M059J (cell line): ENCODE results near the gene FSD1L. TPM values are rescaled to one million over a fixed set of nuclear protein-coding genes. Genes with fewer than 3 reads are reported as not detected.
A peak's percentile ranks its signal among the peaks of the same experiment; 100 is the strongest.

Experiments
- DNase-seq: peaks from one replicate; pipeline ENCODE4 v3.0.0-alpha.2; 2012; ENCODE audit warnings: low read depth
- total RNA-seq: library from RNA; depleted of rRNA; stranded (reverse); fragments of >200 nt; shearing (Covaris generic); gene quantifications from 2 replicates; pipeline ENCODE4 v1.2.3, GENCODE V29; 2014

The FSD1L gene
- total RNA-seq, 1 experiment from 2014 or later: 1.1 TPM

DNA sequence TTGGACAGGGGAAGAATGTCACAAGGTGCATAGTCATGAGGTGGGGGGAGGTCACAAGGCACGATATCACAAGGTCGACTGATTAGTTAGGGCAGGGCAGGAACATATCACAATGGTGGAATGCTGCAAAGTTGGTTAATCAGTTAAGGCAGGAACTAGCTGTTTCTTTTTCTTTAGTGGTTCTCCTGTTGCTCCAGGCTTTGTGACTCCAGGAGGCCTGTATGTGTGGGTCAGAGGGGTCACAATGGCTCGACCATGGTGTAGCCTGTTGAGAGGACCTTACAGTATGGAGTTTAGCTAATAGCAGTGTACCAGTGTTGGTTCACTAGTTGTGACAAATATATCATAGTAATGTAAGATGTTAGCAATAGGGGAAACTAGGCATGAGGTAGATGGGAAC lies 12.4 kb upstream of the FSD1L start:
- DNase-seq: no peak

DNA sequence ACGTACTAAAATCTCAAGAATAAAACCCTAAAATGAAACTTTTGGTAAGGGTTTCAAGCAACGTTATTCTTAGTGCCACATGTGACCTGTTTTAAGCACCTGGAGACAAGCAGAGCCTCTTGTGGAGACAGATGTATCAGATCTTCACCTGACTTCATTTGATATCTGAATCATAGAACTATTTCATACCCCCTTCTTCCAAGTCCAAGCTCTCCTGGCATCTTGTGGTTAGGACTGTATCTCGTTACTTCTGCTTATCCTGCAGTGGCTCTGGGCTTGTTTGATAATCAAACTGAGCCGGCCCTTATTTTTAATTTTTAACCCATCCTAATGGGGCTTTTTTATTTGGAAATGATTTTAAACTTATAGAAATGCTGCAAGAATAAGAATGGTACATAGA lies 11.1 kb upstream of the FSD1L start:
- DNase-seq: no peak

DNA sequence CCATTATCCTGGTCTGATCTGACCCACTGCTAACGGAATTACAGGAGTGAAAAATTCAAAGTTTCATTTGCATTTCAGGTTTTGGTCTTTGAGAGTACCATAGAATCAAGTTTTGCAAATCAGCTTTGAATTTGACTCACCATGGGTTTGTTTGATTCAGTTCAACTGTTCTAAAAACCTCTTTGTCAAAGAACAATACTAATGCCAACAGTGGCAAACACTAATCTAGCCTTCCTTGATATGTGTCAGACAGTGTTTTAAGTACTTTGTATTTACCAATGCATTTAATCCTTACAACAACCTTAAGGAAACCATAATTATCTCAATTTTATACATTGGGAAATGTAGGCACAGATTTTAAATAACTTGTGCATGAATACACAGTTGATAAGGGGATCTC lies 10.1 kb upstream of the FSD1L start:
- DNase-seq: no peak

DNA sequence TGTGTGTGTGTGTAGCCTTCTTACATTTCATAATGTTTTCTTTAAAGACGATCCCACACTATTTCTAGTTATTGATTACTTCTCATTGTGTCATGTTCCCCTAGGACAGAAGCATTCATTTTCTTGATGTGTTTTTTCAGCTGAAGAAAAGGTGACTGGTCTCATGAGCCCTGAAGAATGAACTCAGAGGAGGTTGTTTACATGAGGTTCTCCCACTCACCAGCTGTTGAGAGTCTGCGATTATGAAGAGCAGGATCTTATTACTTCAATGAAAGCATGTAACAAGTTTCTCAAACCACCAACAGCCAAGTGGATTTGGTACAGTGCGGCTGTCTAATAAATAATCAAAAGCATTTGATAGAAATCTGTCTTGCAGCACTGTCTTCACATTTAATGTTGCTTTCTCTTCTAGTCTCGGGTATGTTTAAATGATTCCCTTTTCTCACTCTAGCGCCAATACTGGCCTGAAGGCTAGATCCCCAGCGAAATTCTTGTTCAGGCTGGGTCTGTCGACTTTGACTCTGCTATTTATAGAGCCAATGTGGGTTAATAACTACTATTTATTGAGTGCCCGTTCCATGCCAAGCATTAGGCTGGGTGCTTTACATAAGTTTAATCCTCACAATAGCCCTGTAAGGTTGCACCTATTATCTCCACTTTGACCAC lies 9.6 kb upstream of the FSD1L start:
- DNase-seq: no peak

DNA sequence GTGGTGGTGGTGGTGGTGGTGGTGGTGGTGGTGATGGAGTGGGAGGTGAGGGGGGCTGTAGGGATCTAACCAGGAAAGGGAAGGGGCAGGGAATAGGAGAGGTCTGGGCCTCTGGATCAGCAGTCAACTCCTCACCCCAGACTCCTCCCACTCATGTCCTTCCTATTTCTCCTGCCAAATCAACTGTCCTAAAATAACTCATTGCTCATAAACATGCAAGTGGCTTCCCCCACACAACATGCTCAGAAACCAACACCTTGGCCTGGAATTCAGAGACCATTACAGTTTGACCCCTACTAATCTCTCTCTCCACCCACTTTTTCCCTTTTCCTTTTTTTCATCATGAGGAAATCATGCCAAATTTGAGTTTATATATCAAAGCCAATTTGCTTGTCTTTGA lies 8.4 kb upstream of the FSD1L start:
- no peak for DNase-seq

DNA sequence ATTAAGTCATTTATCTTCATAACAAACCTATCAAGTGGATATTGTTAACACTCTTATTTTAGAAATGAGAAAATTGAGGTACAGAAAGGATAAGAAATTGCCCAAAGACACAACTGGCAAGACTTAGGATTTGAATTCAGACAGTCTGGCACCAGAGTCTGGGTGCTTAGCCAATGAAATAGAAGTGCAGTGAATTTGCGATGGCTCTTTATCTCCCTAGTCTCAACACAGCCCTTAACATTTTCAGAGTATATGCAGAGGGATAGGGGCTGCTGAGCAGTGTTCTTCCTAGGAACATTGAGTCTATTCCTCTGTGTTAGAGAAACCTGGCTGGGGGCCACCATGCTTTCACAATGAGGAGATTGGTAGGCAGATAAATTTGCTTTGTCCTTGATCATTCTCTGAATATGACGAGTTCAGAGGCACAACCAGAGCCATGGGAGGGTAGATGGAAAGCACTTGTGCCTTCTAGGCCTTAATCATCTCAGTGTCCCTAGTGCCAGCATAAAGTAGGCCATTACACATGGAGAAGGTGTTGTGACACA lies 6.1 kb upstream of the FSD1L start:
- DNase-seq: no peak

DNA sequence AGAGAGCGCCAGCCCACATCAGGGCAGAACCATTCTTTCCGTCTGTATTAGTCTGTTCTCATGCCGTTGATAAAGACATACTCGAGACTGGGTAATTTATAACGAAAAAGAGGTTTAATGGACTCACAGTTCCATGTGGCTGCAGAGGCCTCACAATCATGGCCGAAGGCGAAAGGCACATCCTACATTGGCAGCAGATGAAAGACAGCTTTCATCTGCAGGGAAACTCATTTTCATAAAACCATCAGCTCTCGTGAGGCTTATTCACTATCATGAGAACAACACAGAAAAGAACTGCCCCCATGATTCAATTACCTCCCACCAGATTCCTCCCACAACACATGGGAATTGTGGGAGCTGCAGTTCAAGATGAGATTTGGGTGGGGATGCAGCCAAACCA lies 4.7 kb upstream of the FSD1L start:
- DNase-seq: no peak

DNA sequence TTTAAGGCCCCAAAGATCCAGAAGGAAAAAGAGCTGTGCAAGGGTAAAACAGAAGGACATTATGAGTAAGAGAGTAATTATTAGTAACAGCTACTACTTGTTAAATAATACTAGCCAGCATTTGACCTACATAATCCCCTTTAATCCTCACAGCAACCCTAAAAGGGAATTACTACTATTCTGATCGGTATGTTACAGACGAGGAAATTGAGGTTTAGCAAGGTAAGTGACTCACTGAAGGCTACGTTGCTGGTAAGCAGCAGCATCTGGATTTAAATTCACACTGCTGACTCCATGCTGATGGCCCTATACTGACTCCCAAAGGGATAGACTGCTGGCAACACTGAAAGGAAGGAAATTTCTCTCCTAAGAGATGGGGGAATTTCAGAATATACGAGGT lies 3.7 kb upstream of the FSD1L start:
- peak; percentile 34 for DNase-seq

DNA sequence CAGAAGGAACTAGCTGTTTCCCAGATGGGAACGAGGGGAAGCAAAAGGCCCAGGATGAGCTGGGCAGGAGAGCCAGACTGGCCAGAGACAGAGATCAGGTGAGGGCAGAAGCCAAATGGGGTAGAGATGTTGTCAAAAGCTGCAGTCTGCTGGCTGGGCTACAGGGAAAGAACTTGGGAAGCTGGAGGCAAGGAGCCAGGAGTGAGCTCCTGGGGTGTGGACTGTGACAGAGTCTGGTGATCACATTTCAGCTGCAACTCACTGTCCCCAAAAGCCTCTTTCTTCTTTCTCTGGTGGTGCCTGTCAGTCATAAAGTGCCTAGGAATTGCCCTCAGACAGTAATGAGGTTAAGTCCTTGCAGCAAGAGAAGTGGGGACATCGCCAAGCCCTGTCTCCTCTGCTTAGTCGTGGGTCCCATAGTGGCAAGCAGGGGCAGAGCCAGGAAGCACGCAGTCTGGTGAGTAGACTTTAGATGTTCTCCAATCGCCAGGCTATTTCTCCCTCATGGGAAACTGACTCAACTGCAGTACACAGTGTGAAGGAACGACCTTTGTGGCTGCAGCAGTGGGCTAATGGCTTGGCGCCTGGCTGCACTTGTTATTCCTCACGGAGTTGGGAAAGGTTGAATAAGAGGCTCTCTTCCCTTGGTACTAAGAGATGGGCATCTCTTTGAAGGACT lies 2.5 kb upstream of the FSD1L start:
- no peak for DNase-seq

DNA sequence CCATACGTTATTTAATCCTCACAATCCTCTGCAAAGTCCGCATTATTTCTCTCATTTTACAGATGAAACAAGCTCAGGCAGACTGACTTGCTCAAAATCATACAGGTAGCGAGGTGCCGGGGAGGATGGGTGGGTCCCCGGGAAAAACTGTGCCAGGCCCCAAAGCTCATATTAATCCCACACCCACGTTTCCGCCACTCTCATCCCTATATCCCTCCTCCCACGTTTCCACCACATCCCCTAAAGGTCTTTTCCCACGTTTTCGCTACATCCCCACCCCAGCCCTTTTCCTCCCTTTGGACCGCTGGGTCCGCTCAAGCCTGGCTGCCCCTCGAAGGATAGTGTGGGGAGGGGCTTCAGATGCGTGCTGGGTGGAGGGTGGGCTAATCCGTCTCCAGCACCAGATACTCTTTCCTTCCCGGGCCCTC lies 434 bp upstream of the FSD1L start:
- DNase-seq: no peak

DNA sequence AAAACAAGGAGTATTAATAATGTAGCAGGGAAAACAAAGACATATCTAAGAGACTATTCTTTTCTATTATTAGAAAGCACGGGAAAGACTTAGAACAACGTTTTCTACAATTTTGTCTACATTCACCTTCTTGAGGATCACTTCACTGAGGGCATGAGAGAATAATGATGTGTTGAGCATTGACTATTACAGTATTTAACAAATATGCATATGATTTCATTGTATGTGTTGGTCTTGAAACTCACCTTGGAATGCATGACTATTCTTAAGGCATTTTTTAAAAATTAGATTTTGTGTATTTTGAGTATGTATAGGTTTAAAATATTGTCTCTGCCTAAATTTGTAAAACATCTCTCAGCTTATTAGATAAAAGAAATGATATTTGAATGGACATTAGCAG lies 1.2 kb downstream of the FSD1L start:
- peak; percentile 2 for DNase-seq

DNA sequence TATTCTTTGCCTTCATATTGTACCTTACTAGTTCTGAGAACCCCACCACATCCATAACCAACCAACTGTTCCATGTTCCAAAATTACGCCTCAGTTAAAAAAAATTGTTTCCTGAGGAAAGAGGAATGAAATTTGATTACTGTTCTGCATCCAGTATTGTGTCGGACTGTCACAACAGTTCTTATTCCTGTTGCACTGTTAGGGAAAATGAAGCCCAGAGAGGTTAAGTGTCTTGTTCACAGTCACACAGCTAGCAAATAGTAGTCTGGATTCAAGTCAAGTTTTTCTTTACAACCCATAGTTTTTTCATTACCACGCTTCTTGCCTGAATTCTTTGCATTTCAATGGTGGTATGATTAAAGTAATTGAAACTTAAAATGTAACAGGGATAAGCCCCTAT lies 4.4 kb downstream of the FSD1L start:
- DNase-seq: no peak

DNA sequence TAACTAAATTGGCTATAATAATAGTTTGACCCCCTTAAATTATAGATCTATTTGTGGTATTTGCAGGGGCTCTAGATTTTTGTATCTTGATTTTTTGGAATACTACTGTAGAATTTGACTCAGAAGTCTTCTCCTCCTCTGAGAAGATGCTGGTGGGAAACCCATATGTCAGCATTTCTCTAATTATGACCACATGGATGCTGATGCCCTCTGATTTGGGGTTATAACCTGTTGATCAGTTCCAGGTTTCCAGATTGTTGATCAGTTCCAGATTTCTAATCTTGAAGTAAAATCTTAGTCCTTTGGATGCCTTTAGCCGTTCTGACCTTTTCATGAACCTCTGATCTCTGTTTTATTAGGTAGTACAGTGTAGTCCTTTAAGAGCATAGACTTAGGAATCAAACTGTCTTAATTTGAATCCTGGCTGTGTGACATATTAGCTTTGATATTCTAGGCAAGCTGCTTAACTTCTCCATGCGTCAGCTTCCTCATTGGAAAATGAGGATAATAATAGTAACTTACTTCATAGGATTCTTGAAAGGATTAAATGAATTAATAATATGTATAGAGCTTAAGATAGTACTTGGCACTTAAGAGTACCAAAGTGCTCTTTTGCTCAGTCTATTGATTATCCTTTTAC lies 8.1 kb downstream of the FSD1L start:
- no peak for DNase-seq

DNA sequence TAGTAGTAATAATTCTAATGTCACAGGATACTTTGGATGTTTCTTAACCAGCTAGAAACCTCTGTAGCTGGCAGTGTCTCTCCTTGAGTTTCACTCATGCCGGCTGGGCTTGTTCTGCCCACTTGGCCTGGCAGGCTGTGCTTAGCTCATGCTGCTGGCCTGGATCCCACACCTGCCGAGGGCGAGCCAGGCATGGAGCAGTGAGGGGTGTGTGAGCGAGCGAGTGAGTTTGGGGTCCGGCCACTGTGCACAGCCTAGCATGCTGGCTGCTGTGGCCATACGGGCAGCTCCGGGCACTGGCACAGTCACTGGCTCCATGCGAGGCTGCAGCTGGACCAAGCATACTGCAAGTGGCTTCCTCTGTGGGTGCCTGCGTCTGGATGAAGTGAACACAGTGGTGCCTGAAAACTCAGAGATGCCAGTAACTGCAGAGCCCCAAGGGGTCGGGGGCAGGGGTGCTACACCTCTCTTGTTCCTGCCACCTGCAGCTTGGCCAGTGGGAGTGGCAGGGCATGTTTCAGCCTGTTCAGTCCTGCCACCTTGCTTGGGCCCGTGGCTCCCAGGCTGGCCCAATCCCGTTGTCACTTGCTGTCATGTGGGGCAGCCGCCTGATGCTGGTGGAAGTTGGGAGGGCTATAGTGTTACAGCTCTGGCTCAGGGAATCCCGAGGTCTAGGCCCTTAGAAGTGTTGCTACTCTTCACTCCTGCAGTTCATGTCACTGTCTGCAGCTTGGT lies 9.9 kb downstream of the FSD1L start:
- DNase-seq: no peak

DNA sequence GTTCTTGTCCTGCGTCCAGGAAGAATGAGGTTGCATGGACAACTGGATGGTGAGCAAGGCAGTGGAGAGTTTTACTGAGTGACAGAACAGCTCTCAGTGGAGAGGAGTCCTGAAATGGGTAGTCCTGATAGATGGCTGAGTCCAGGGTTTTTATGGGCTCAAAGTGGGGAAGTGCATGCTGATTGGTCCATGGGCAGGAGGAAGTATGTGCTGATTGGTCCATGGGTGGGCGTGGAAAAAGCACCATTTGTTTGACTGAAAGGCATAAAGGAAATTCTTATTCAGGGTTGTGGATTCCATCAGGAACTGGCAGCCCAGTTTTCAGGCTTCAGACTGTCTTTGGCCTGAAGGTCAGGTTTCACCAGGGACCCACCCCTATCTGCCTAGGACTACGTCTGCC lies 10.6 kb downstream of the FSD1L start:
- no peak for DNase-seq

DNA sequence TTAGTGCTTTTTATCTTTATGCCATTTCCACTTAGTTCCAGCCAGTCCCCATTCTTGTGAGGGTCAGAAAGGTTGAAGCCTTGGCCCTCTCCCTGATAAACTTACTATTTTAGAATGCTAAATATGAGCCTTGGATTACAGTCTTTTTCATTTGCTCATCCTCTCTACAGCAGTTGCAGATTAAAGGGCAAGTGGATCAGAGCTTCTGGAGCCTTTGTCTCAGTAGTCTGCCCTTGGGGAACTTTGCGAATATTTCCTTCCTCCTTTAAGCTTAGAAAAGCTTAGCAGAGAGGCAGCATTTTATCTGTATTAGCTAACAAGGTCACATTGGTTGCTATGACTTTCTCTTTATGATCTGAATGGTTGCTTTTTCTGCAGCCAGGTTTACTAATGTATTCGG lies 11.5 kb downstream of the FSD1L start:
- no peak for DNase-seq

DNA sequence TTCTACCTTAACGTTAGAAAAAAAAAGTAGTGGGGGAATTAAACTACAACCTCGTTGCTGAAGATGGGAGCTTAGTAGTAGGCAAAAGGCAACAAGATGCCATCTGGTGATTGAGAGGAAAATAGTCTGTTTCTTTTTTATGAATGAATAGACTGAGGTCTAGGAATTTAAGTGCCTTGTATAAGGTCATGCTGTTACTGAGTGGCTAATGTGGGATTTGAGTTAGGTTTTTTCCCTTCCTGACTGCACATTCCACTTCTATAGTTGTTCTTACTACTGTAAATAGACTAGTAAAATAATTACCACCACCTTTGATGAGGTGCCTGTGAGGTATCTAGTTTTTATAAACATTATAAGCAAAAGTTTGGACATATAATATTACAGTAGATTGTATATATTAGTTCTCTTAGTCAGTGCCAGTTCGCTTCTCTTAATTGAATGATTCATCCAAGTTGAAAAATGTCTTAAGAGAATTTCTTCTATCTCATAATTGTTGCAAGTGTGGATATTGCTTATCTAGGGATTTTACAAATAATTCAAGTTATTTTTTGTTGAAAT lies 19.1 kb downstream of the FSD1L start:
- peak; percentile 44 for DNase-seq

DNA sequence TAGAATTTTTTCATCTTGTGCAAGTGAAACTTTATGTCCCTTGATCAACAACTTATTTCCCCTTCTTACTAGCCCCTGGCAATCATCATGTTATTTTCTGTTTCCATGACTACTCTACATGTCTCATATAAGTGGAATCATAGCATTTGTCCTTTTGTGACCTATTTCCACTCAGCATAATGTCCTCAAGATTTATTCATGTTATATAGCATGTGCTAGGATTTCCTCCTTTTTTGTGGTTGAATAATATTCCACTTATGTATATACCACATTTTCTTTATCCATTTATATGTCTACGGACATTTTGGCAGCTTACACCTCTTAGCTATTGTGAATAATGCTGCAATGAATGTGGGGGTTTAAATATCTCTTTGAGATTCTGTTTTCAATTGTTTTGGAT lies 21.0 kb downstream of the FSD1L start:
- no peak for DNase-seq

DNA sequence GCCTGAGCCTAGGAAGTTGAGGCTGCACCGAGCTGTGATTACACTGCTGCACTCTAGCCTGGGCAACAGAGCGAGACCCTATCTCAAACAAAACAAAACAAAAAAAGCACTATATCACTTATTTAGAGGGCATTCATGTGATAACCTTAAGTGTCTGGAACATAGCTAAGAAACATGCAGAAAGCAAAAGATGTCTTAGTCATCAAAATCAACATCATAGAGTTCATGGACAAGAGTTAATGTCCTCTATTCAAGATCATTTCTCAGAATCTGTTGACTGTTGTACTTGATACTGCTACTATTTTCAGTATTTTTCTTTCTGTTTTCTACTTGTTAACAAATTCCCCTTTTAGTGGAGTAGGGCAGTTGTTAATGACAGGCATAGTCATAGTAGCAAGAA lies 25.4 kb downstream of the FSD1L start:
- no peak for DNase-seq

DNA sequence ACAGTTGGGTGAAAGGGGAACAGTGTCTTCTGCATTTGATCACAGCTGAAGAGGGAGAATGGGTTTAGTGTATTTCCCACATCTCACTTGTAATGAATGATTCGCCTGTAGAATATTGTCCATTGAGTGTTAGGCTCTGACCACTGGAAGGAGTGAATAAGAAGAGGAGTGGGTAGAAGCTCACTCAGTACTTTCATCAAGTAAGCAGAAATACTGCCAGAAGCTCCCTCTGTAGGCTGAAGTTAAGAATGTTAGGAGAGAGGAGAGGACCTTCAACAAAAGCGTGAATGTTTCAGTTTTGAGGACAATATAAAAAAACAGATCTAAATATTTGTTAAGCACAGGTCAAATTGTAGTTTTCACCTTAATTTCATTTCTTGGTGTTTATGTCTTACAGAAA lies 27.5 kb downstream of the FSD1L start:
- DNase-seq: peak; percentile 41

DNA sequence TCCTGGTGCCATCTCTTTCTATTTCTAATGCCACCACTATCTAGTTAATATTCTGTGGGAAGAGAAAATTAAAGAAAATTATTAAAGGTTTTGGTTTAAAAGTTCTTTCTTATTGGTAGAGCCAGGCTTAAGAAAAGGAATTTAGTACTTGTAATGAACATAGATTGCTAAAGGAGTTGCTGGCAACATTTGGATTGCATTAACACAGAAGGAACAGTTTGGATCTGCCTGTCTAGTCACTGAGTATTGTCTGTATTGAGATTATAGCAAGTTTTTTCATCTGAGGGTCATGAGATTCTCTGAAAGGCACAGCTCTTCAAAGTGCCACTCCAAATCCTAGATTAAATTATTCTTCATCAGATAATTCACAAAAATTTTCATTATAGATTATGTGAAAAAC lies 32.0 kb downstream of the FSD1L start:
- DNase-seq: no peak

DNA sequence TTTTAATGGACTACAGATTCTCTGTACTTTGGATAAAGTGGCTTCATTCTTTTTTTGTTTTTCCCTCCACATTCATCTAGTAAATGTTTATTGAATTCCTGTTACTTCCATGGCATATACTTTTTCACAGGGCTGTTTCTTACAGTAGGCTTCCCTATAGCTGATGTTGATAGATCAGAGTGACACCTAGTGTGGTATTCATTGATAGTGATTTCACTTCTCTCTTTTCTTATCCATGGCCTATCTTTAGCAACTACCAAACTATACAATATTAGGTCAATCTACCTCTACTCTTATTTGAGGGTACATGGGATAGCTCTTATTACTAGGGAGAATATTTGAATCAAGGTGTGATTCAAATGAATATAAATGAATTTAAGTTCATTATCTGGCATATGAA lies 35.8 kb downstream of the FSD1L start:
- no peak for DNase-seq
